ENCODE results near the gene MALRD1. TPM values are rescaled to one million over a fixed set of nuclear protein-coding genes. Genes with fewer than 3 reads are reported as not detected.

MALRD1 gene
- total RNA-seq, 1 experiment from 2014 or later, result 0.50 TPM

GRCh38 chr10:19595212-19595845 is 546.7 kb downstream of the MALRD1 start:
- Mint-ChIP-seq H3K4me1 (no peaks in the 10 kb centered on the region), H3K27me3 (ENCODE audit: low read depth) (no peaks in the 10 kb centered on the region; the same call in 1 of the 2 replicates), H3K4me3 (no peak overlapping the region), H3K9me3 (no peaks in the 10 kb centered on the region), H3K27ac (no peak overlapping the region), H3K36me3 (no peaks in the 10 kb centered on the region)
- ChIA-PET CTCF (no interaction called here), POLR2A (no interaction called here)
- DNase-seq (ENCODE audit: low spot score), result no peak
- no peak for ATAC-seq
- TF ChIP-seq NR2C2 (CRISPR knock-in tag; IDR thresholded peaks at IDR 0.05), result no peak
- TF ChIP-seq FOXK1 (CRISPR knock-in tag; IDR thresholded peaks at IDR 0.05), result no peak
- TF ChIP-seq ZNF532 (CRISPR knock-in tag; IDR thresholded peaks at IDR 0.05; ENCODE audit: borderline replicate concordance), result no peak
- no peak for TF ChIP-seq ZNF671 (CRISPR knock-in tag; IDR thresholded peaks at IDR 0.05)
- no peak for TF ChIP-seq RELA (CRISPR knock-in tag; IDR thresholded peaks at IDR 0.05; ENCODE audit: borderline replicate concordance)
- TF ChIP-seq ETV6 (CRISPR knock-in tag; IDR thresholded peaks at IDR 0.05), result no peak
- no peak for TF ChIP-seq SP1 (CRISPR knock-in tag; conservative IDR thresholded peaks at IDR 0.05)
- TF ChIP-seq GTF2I (CRISPR knock-in tag; conservative IDR thresholded peaks at IDR 0.05), result no peak

GRCh38 chr10:19605806-19606205 is 557.2 kb downstream of the MALRD1 start:
- no peak overlapping the region for H3K27ac Mint-ChIP-seq
- no peaks in the 10 kb centered on the region for H3K36me3 Mint-ChIP-seq
- peaks cover 9% of the 10 kb centered on the region; the same call in 1 of the 2 replicates for H3K9me3 Mint-ChIP-seq
- ChIA-PET POLR2A (no interaction called here), CTCF (no interaction called here)
- ATAC-seq (no peak), DNase-seq (ENCODE audit: low spot score) (no peak)
- no peaks in the 10 kb centered on the region for H3K4me1 Mint-ChIP-seq
- TF ChIP-seq ATF2 (CRISPR knock-in tag; IDR thresholded peaks at IDR 0.05; ENCODE audit: borderline replicate concordance, low read depth) (no peak), ZNF396 (CRISPR knock-in tag; IDR thresholded peaks at IDR 0.05; ENCODE audit: borderline replicate concordance) (no peak), ZNF219 (CRISPR knock-in tag; IDR thresholded peaks at IDR 0.05; ENCODE audit: borderline replicate concordance) (no peak), HMGA2 (CRISPR knock-in tag; IDR thresholded peaks at IDR 0.05) (no peak), GRHL2 (CRISPR knock-in tag; IDR thresholded peaks at IDR 0.05; ENCODE audit: insufficient replicate concordance, severe bottlenecking) (no peak), TCF7 (CRISPR knock-in tag; IDR thresholded peaks at IDR 0.05; ENCODE audit: low read depth) (no peak), RORB (CRISPR knock-in tag; IDR thresholded peaks at IDR 0.05) (no peak), HMGXB4 (CRISPR knock-in tag; IDR thresholded peaks at IDR 0.05) (no peak), ZNF425 (CRISPR knock-in tag; conservative IDR thresholded peaks at IDR 0.05) (no peak)
- no peak overlapping the region for H3K4me3 Mint-ChIP-seq
- no peaks in the 10 kb centered on the region; the same call in 1 of the 2 replicates for H3K27me3 Mint-ChIP-seq (ENCODE audit: low read depth)
